Activated CD4-positive, alpha-beta T cell treated with anti-CD3 and anti-CD28 coated beads, Interleukin-2, amount 50 U/mL, for 4 hours (primary cell): ENCODE data around the gene PSMF1.

Experiments
- DNase-seq, 2 experiments: peaks; one replicate each; pipeline ENCODE4 v3.0.0-alpha.2; 2020

The PSMF1 gene

DNA sequence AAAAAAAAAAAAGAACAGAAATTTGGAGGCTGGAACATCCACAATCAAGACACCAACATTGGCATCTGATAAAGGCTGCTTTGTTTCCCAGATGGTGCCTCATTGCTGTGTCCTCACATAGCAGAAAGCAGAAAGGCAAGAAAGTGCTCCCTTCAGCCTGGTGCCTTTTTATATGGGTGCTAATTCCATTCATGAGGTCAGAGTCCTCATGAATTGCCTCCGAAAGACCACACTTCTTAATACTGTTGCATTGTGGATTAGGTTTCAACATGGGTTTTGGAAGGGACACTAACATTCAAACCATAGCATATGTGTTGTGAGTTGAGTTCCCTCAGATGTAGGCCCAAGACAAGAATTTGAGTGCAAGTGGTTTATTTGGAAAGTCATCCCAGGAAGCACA lies 76.8 kb downstream of the PSMF1 start:
- DNase-seq: no peak

DNA sequence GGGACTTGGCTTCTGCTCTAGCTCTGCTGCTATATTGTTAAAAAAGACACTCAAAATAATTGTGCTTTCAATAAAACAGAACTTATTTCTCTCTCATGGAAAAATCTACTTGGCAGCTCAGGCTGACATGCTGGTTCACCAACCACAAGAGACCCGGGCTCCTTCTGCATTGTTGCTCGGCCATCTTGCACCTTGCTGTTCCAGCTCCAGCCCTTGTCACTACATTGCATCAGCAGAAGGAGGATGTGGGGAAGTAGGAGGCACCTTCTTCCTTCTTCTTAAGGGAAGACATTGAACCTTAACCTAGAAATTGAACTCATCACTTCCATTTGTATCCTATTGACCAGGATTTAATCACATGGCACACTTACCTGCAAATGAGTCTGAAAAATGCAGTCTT lies 78.2 kb downstream of the PSMF1 start:
- no peak for DNase-seq

DNA sequence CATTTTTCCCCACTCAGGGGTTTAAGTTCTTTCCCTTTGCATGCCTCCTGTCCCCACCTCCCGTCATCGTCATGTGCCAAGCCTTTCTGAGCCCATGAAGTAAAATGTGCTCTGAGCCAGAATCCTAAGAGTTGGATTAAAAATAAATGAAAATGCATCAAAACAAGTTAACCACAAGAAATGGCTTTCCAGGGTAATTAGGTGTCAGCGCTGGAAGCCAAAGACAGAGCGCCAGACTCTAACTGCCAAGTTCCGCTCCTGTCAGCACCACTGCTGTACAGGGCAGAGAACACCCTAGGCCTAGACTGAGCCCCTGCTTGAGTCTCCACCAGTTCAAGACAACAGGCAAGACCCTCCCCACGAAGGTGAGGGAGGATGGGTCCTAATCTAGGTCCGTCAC lies 79.4 kb downstream of the PSMF1 start:
- no peak for DNase-seq

DNA sequence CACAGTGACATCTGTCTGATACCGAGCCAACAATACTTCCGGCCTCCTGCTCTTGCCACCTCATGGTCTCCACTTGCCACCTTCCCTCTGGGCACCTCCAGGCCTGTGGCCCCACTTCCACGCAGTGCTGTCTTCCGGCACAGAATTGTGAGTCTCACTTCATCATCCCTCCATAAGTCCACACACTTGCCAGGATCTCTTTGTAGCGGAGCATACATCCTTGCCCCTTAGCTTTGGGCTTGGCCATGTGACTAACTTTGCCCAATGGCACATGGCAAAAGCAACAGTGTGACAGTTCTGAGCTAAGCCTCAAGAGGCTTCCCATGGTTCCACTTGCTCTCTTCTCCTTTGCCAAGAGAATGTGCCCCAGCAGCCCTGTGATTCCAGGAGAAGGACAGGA lies 80.3 kb downstream of the PSMF1 start:
- DNase-seq: no peak

DNA sequence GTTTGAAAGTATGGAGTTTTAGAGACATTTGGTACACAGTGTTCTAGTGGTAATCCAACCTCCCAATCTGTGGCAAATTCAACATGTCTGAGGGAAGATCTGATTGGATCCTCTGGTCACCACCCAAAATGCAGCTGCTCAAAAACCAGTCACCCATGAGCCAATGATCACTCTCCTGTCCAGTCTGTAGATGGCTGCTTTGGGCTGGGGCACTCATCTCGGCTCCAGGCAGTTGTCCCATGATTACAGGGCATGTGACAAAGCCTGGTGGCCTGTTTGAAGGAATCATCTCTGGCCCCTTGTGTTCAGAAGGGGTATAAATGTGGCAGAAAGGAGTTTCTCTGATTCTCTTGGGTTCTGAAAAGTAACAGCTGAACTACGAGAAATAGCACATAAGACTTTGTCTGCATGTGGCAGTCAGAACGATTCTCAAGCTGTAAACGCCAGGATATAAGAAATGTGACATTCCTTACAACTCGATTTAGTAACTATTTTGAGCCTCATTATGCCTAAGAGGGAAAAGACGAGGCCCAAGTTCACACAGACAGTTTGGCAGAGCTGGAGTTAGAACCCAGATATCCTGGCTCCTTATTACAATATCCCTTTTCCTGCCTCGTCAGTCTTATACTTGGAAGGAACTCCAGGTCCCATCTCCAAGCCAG lies 80.9 kb downstream of the PSMF1 start:
- no peak for DNase-seq

DNA sequence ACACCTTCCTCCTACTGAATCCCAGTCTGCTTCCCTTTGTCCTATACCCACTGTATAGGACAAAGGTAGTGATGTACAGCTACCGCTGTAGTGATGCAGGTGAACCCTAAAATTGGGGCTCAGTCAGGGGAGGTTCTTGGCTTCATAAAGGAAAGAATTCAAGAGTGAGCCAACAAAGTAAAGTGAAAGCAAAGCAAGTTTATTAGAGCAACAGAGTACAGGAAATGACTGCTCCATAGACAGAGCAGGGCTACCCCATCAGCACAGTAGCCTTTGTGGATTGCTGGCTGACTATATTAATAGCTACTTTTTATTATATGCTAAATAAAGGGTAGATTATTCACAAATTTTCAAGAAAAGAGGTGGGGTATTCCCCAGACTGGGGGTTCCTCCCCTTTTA lies 81.6 kb downstream of the PSMF1 start:
- DNase-seq: no peak

DNA sequence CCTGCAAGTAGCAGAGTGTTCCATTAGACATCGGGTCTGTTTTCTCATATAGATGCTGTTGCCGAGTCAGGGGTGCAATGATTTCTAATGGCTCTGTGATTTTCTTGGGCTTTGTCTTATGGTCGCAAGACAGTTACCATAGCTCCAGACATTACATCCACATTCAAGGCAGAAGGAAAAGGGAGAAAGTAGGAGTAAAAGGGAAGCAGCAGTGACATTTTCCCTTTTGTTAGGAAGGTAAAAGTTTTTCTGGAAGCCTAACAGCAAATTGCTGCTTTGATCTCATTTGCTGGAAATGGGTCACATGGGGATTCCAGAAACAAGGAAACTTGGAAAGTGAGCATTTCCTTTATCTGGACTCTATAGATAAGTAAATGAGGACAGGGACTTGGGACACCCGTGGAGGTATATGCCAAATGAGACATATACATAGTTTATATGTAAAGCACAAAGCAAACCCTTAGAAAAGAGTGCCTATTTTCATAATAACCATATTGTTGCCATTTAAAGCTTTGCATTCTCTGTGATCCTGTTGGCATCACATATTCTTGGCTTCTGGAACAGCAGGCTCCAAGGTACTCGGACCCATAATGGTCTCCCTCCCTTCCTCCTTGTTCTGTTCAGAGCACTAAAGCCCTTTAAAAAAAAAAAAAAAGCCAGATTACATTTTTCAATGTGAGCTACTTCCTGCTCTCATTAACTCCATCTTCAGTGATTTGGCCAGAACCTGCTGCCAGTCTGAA lies 84.5 kb downstream of the PSMF1 start, which contains the start of gene C20orf202:
TSS of gene C20orf202 (plus strand) at position 693 of the 743 bp plus-strand sequence. CDS start 132 bp downstream, outside the sequence.
- DNase-seq: no peak

DNA sequence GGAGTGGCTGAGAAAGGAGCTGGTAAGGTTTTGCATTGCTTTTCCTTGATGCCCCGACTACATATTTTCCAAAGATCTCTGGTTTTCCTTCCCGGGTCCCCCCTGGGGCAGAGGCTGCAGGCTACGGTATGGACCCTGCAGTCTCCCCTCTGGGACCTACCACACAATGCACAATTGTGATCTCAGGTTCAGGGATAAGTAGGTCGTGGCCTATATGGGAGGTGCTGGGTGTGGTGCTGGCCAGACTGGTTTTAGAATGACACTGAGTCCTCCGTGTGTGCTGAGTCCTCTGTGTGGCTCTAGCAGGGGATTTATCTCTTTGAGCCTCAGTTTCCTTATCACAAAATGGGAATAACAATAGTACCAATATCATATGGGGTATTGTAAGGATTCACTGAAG lies 85.2 kb downstream of the PSMF1 start:
- no peak for DNase-seq

DNA sequence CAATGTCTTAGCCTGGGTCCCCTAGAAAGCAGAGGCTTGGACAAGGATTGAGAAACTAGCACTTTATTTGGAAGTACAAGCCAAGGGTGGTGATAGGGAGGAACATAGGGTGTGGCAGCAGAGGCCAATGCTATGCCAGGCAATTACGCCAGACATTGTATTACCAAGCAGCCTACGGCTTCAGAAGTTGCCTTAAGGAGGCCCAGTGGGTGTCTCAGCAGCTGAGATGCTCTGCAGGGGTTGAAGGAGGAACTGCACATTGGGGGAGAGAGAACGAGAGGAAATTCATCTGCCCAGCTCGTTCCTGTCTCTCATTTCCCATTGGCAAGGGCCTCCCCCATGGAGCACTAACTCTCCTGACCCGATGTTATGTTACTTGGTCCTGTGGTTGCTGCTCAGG lies 85.7 kb downstream of the PSMF1 start:
- DNase-seq: no peak

DNA sequence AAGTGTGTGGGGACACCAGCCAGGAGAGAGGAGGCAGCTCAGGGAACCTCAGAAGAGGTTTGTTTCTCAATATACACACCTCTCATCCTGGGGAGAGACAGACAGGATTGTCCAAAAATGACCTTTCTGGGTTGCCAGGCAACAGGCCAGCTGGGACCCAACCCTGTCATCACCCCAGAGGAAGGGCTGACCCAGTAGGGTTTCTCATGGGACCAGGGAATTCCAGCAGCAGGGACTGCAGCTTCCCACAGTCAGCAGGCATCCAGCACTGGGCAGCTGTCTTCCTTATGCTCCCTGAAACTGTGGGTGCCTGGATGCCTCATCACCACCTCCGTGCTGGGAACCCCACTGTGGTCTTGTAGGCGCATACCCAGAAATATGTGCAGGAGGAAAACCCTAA lies 86.2 kb downstream of the PSMF1 start:
- no peak for DNase-seq

DNA sequence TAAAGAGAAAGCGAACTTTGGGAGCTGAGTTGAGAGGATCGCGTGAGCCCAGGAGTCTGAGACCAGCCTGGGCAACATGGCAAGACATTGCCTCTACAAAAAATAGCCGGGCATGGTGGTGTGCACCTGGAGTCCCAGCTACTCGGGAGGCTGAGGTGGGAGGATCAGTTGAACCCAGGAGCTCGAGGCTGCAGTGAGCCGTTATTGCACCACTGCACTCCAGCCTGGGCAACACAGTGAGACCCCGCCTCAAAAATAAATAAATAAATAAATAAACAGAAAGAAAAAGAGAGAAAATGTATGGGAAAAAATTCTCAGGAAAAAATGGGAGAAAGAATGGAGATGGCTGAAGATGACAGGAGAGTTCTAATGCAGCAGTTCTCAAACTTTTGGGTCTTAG lies 87.4 kb downstream of the PSMF1 start:
- DNase-seq: no peak

DNA sequence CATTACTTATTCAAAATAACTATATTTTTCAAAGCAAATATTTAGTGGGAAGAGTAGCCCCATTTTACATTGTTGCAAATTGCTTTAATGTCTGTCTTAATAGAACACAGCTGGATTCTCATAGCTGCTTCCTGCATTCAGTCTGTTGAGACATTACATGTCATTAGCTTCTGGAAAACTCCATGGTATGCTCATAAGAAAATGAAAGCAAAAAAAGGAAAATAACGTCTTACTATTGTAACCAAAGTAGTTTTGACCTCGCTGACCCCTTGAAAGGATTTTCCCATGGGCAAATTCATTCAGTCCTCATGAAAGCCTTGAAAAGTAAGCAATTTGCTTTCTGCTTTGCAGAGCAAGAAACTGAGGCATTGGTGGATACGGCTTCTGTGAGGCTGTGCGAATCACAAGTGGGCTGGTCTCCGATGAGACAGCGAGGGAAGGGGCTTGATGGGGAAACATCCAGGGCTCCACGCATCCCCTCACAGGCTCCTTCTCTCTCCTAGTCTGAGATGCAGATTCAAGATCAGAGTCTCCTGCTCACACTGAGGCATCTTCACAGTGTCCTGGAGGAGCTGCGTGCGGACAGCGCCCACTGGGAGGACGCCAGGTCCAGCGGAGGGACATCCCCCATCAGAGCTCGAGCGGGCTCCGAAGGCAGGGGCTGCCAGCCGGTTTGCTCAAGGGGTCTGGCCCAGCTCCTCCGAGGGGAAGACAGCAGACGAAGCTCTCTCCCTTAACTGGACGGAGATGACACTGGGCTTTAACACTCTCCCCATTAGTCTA lies 88.2 kb downstream of the PSMF1 start:
- no peak for DNase-seq

DNA sequence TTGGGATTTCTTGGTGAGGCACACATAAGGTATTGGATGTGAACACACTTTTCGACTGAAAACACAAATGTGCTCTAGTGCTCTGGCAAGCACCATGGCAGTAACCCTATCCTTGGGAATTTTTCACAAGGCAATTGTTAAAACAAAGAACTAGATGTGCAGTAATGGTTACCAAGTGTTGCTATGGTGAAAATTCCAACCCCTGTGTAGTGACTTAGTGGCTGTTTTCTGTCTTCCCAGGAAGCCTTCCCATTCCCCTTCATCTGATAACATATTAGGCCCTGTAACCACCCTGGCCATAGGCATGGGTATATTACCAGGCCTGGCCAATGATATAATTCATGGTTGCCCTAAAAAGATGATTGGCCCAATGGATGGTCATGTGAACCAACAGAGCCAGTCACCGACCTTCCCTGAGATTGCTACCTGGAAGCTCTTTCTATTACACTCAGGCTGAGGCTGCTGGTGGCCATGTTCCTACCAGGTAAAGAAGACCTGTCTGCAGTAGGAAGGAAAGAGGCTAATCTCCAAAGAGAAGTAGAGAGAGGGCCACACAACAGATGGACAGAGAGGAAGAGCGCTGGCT lies 89.0 kb downstream of the PSMF1 start:
- DNase-seq: no peak

DNA sequence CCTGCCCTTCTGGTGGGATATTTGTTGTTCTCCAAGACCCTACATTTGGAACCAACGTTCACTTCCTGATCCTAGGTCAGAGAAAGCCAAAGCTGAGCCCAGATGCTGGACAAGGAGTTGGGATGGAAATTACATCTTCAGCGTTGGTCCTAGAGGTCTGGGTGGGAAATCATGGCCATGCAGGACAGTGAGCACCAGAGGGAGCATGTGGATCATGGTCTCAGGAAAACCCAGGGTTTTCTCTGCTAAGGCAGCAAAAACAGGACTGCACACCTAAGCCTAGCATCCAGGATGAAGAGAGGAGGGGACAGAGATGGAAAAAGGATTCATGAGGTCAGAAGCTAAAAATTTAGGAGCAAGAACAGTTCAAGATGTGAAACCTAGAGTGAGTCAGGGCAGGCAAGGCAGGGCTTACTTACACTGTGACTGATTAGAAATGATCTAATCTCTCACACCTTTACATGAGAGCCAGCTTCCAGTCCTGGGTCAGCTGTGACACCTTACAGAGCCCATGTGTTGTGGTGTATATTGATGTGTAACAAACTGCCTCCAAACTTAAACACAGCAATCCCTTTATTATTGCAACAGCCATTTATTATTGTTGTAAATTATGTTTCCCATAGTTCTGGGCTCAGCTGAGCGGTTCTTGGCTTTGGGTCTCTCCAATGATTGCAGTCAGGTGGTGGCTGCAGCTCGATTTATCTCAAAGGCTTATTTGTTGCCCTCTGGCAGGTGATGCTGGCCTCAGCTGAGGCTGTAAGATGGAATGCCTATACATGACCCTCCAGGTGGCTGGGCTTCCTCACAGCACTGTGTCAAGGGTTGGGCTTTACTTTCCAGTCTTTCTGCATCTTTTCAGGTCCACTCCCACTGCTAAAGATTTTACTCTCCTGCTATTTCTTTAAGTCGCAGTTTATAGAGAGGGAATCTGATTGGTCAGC lies 91.3 kb downstream of the PSMF1 start:
- DNase-seq: no peak

DNA sequence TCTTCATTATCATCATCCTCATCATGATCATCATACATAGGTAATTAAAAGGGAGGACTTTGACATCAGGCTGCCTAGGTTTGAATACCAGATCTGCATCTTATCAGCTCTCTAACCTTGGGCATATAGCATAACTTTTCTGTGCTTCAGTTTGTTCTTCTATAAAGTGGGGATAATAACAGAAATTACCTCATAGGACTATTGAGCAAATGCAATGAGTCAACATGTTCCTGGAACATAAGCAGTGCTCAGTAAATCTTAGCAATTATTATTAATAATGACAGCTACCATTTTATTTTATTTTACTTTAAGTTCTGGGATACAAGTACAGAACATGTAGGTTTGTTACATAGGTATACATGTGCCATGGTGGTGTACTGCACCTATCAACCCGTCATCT lies 92.1 kb downstream of the PSMF1 start:
- DNase-seq: no peak

DNA sequence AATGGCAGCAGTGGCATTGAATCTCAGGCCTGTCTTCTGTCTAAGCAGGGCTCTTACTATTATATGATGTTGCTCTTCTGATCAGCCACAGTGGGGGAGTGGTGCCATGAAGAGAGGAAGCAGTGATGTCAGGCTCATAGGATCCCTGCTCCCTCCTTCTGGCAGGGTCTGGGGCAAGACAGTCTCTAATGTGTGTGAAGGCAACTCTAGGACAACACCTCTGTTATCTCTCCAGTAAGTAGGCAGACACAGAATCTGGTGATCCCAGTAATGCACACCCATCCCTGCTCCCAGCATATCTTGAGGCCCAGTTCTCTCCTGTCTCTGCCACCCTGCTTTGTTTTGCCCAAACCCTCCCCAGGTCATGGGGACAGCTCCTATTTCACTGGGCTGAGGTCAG lies 93.6 kb downstream of the PSMF1 start:
- DNase-seq: no peak

DNA sequence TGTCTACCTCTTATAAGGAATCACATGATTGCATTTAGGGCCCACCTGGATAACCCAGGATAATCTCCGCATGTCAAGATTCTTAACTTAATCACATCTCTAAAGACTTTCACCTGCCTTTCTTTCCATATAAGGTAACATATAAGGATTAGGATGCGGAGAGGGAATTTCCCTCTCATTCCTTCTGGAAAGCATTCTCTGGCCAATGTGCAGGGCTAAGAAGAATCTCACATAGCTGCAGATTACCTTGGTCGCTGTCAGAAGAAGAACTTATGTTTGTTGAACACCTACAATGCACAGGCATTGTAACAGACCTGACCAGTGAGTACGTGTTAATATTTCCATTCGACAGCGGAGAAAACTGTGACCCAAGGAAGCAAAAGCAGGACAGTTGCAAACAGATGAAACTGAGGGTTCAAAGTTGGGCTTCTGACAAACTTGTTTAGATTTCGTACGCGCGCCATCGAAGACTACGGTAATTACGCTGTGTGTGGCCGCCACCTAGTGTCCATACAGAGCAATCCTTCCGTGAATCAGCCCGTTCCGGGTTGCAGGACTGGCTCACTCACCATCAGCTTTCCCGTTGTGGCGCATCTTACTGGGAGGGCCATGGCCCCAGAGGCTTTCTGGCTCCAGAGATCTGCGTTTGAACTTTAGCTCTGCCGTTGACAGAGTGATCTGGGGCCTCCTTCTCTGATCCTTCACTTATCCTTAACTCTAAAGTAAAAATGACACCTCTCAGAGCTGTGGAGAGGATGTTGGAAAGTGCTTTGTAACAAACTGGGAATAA lies 94.4 kb downstream of the PSMF1 start:
- peak; percentile 59 to 63 for DNase-seq

DNA sequence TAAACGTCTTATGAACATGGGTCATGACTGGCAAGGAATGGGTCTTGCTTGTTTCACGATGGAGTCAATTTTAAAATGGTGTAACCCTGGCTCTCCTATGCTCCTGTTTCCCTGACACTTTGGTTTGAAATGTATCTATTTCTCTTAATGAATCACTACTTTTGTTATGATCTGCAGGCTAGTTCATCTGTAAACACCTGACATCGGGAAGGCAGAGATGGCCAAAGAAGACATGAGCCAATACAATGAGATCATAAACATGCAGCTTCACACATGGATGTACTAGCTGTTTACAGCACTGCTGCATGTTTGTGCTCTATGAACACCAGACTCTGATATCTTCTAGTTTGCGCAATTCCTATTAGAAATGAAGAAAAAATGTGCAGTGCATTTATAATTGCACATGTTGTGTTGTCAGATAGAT lies 96.4 kb downstream of the PSMF1 start:
- no peak for DNase-seq

DNA sequence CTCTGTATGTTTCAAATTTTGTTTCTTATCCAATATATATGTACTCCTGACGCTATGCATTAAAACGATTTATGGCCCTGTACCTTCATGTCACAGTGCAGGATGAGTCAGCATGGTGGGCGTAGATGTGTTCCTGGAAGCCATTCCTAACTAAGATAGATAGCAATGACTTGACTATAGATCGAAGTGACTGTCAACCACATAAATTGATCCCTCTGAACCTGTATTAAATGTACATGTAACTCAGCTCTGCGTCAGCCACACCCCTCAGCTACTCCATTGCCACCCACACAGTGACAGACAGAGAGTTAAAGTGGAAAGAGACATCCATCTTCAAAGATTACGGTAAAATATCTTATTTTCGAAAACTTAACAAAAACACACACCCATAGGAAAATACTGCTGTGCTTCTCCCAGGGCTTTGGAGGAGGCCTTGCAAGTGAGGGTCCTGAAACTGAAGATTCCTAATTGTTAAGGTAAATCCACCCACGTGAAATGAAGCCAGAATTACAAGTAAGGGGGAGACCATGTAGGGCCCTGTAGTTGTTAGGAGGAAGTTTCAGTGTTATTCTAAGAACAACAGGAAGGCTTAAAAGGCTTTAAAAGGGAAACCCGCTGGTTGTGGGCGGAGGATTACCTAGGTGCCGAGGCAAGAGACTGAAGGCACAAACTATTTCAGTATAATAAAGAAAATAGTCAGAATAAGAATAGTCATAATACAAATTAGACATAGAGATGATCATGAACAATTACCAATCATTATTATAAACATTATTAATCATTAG lies 97.2 kb downstream of the PSMF1 start:
- peak; percentile 42 to 50 for DNase-seq
